HG02623 (cell line): ENCODE data around the gene PHLDB2.

ENCODE experiments used
- ATAC-seq: cut with Tn5 transposase; IDR thresholded peaks from one replicate; pipeline ENCODE4 v1.9.1; 2021; ENCODE audit warnings: moderate library complexity; ENCODE audit not compliant: unreplicated experiment

The PHLDB2 gene

GRCh38 chr3:111881480-111881879 lies 22.4 kb downstream of the PHLDB2 start:
- ATAC-seq: no peak

DNA sequence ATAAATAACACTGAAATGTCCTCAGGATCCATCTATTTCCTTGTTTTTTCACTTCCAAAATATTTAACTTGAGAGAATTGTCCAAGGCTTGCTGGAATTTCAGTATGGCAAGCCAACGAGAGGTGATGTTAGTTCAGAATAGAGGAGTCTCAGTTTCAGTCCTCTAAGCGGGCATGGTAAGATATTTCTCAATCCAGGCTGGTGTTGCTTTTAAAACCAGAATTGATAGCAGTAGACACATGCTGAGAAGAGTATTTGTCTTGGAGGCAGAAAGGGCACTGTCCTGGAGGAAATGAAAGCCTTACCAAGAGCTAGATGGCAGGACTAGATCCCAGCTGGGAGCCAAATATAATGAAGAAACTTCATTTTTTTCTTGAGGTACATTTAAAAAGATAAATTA lies 23.1 kb downstream of the PHLDB2 start:
- no peak for ATAC-seq

DNA sequence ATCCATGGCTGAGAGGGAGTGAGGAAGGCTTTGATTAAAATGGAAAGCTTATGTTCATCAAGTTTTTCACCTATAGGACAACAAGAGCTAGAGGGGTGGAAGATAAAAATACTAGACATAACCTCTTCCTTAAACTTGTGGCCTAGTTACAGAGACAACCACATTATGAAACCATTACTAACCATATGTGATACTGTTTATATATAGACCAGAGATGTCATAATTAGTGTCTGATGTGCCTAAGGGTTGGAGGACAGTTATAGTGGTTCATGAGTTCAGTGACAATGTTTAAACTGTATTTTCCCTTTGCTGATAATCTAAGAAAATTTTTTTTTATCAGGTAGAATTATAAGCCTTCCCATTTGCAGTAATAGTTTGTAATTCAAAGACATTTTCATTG lies 23.7 kb downstream of the PHLDB2 start:
- ATAC-seq: peak; percentile 85

GRCh38 chr3:111884411-111885018 lies 25.4 kb downstream of the PHLDB2 start:
- no peak for ATAC-seq

DNA sequence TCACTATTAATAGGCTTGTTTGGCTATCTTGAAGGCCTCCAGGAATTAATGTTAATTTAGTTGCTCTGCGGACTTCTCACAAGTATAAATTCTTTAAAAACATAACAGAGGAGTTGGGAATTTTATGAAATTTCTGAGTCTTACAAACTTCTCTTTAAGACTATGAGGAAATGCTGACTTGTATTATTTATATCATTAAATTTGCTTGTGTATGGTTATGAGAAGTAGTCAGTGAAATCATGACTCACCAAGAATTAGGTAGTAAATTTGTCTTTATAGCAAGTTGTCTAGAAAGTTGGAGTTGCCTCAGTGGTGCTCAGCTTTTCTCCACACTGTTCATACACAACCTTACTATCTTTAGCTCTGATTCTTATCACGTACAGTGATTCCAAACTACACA lies 26.5 kb downstream of the PHLDB2 start:
- ATAC-seq: no peak

DNA sequence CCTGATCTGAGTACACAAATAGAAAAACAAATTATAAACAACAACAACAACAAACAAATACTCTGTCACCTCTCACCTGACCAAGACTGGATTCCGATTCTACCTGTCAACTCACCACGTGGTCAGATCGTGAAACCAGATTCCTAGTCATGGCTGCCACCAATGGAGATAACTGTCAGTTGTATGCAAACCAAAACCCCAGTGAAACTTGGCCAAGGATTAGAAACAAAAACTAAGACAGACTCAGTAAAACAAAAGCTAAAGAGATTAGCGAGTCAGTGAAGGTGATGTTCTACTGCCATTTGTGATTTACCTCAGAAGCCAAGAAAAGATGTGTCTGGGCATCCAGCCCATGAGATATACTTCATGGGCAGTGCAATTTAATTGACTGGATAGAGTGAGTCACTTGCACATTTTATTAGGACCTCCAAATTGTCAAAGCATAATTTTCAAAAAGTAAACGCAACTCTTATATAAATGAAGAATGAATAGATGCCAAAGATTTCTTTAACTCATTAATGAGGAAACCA lies 31.1 kb downstream of the PHLDB2 start:
- ATAC-seq: no peak

DNA sequence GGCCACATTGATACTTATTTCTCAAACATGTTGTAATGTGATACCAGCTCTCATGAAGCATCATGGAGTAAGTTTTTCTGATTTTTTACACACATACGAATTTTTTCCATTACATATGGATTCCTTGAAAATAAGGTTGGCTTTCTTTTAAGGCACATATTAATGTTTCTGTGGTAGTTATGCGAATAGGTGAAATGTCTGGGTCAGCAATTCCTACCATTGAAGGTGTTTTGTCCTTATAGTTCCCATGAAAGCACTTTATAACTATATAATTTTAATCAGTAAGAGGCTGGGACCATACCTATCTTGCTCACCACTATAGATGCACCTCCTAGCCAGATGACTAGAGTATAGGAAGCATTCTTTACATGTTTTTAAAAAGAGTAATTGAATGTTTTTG lies 33.0 kb downstream of the PHLDB2 start:
- ATAC-seq: no peak

DNA sequence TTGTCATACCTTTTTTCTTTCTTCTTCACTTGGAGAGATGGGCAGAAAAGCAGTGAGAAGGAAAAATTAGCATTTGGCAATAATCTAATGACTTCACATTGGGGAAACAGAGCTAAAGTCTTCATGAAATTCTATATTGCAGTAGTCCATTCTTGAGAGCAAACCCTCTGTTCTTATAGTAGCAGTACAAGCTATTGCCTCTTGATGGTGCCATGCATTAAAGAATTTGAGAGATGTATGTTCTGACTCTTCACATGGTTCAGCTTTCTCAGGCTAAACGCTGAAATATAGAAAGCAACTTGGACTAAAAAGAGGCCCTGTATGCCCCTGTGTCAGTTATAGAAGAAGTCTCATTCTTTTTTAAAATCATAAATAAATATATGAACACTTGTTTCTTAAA lies 36.0 kb downstream of the PHLDB2 start:
- no peak for ATAC-seq

DNA sequence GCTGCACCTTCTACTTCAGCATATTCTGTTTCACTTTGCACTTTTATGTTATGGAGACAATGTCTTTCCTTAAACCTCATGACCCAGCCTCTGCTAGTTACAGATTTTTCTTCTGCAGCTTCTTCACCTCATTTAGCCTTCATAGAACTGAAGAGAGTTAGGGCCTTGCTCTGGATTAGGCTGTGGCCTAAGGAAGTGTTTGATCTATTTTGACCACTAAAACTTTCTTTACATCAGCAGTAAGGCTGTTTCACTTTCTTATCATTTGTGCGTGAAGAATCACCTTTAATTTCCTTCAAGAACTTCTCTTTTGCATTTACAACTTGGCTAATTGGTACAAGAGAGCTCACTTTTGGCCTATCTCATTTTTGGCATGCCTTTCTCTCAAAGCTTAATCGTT lies 40.9 kb downstream of the PHLDB2 start:
- ATAC-seq: no peak

DNA sequence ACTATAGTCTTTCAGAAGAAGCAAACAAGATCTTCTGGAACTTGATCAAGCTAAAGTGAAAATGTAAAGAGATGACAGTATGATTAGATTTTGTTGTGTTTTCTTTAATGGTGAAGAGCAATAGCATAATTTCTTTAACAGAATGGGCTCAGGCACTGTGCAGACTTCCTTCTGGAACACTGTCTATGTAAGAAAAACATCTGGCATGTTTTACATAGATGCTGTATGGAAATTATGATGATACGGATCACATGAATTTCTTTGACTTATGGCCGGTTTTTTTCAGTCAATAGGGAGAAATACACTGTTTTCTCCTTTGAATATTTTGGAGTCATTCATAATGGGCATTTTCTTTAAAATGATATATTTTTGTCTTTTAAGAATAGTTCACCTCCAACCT lies 42.6 kb downstream of the PHLDB2 start:
- no peak for ATAC-seq

DNA sequence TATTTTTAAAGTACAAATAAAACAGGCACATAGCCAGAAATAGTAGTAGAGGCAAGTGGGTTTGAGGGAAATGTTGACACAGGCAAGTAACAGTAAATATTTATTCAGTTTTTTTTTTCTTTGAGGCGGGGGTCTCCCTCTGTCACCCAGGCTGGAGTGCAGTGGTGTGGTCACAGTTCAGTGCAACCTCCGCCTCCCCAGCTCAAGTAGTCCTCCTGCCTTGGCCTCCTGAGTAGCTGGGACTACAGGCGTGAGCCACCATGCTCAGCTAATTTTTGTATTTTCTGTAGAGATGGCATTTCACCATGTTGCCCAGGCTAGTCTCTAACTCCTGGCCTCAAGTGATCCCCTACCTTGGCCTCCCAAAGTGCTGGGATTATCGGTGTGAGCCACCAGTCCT lies 43.5 kb downstream of the PHLDB2 start:
- no peak for ATAC-seq

DNA sequence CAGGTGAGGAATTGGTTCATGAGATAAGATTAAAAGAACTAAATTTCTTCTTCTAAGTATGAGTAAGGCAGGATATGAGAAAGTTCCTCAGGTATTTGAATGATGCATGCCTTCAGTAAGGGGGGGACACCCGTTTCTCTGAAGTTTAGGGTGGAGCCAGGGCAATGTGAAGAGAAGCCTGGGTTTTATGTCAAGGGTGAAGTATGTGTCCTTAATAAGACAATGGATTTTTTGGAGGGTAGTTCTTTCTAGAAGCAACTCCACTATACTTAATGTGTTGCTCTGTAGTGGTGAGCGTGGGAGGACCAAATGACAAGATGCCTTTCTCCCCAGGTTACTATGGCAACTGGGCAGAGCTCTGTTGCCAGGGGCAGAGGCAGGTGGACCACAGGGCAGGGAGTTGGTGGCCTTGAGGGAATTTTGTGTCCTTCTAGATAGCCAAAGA lies 44.0 kb downstream of the PHLDB2 start:
- no peak for ATAC-seq

DNA sequence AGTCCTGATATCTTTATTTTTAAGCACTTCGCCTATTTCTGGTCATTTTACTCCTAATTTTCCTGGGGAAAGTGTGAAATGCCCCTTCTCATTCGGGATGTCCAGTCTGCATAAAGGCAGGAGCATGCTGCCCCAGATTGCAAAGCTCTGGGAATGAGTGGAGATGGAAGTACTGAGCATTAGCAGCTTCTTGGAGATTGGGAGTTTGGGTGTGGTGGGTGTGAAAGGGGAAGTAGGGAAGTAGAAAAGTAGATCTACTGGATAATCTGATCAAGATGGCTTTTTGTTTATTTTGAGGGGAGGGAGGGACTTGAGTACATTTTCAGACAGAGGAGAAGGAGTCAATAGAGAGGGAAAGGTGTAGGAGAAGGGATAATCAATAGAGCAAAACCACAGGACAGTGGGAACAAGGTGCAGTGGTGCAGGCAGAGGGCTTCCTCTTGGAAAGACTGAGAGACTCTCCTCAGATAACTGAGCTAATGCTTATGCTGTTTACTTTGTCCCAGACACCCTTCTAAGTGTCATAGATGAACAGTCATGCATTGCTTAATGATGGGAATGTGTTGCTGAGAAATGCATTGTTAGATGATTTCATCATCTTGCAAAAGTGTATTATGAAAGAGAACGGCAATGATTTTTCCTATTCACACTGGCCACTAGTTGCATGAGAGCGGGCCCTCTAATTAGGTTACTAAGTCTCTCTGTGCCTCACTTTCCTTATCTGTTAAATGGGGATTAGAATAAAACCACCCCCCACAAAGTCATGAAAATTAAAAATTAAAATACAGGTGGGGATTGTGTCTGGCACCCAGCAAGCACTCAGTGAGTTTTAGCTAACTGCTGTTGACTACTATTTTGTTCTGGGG lies 45.5 kb downstream of the PHLDB2 start:
- ATAC-seq: no peak

- ATAC-seq: no peak
These were observed 47.6 kb downstream of the PHLDB2 start for GRCh38 chr3:111906656-111907055.

- no peak for ATAC-seq
These were observed 48.1 kb downstream of the PHLDB2 start for GRCh38 chr3:111907151-111907550.

GRCh38 chr3:111910806-111911205 lies 51.7 kb downstream of the PHLDB2 start:
- ATAC-seq: no peak

- no peak for ATAC-seq
These were observed 52.4 kb downstream of the PHLDB2 start for GRCh38 chr3:111911446-111911845.

GRCh38 chr3:111913163-111913763 lies 54.2 kb downstream of the PHLDB2 start:
- ATAC-seq: no peak

DNA sequence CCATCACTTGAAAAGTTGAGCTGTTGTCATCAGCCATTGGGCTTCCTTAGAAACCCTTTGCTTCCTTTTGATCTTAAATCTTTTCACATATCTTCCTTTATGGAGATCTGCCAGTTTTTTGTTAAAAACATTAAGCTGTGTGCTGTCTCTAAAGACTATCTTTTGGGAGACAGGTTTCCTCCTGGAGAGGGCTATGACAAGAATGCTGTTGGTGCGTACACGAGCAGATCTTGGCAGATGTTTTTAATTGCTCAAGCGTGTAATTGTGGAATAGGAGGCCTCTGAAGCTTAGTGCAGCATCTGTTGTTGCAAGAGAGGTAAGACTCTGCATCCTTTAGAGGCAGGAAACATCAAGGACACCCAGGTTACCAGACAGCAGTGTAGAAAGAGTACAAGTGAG lies 56.8 kb downstream of the PHLDB2 start:
- ATAC-seq: no peak

- no peak for ATAC-seq
These were observed 58.2 kb downstream of the PHLDB2 start for GRCh38 chr3:111917300-111917699.

DNA sequence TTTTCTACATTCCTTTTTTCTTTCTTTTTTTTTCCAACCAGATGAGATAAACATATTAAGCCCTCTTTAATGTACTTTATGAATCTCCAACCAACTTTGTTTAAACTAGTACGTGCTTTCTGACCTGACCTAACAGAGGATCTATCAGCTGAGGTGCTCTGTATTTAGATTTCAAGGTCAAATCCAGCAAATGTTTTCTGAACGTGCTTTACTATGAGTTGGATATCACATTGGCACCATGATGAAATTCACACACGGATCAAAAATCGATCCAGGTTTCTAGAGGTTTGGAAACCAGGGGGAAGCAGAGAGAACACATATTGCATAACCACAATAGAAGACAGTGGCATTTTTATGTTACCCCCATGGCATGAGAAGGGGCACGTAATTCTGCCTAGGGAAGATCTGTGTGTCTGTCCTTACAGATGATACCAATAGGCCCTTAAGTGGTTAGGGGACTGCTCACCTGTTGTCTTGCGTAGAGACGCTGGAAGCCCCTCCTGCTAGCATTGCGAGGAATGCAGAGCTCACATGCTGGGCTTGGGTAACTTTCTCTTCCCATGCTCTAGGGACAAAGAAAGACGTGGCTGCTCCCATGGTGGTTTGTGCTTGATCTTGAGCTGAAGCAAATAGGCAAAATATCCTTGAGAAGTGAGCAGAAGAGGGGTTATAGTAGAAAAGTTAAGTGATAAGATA lies 60.5 kb downstream of the PHLDB2 start:
- ATAC-seq: no peak
